ENCODE measurements around the gene TTC33. TPM values are rescaled to one million over a fixed set of nuclear protein-coding genes. Genes with fewer than 3 reads are reported as not detected.

Gene TTC33
- total RNA-seq, 1 experiment from 2014 or later, result 19.1 TPM

DNA sequence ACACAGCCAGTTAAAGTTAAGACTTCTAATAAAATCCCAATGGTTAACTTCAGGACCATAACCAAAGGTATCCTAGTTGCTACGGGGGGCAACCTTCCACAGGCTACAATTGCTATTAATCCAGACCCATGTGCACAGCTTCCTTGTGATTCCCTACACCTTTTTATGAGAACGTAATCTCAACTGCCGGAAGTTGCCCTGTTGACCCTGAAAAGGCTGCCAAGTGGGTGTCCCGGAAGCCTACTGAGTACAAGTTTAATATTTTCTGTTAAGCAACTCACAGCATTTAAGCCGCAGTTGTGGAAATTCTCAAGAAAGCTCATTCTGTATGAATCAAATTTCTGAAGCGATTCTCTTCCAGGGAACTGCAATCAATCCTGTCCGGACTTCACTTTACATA lies 124.5 kb downstream of the TTC33 start:
- Histone ChIP-seq H3K4me3 (no peak overlapping the region), H3K9me3 (replicated peaks) (no peaks in the 10 kb centered on the region), H3K27ac (no peak overlapping the region), H3K27me3 (replicated peaks) (no peaks in the 10 kb centered on the region), H3K36me3 (no peaks in the 10 kb centered on the region), H3K4me1 (replicated peaks) (no peaks in the 10 kb centered on the region)
- DNase-seq (ENCODE audit: low read depth in 1 of 2, low spot score in 2 of 2), result no peak

DNA sequence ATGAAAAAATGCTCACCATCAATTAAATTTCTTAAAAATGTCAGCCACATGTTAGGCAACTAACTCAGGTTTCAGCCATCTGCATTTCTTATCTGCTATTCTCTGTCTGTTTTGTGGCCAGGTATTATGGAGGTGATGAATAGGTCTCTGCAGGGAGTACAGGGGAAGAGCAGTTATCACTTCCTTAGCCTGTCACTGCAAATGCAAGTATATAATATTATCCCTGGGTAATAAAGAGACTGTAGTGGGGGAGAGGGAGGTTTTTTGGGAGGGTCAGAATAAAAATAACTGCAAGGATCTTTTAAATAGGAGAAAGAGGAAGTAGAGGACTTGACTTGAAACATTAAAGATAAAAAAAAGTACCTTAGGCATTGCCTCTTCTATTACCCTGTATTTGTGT lies 125.6 kb downstream of the TTC33 start:
- no peaks in the 10 kb centered on the region for H3K4me1 ChIP-seq (replicated peaks)
- no peak for DNase-seq (ENCODE audit: low read depth in 1 of 2, low spot score in 2 of 2)
- H3K9me3 ChIP-seq (replicated peaks), result no peaks in the 10 kb centered on the region
- no peak overlapping the region for H3K4me3 ChIP-seq
- H3K27me3 ChIP-seq (replicated peaks), result no peaks in the 10 kb centered on the region
- H3K36me3 ChIP-seq, result no peaks in the 10 kb centered on the region
- H3K27ac ChIP-seq, result no peak overlapping the region

DNA sequence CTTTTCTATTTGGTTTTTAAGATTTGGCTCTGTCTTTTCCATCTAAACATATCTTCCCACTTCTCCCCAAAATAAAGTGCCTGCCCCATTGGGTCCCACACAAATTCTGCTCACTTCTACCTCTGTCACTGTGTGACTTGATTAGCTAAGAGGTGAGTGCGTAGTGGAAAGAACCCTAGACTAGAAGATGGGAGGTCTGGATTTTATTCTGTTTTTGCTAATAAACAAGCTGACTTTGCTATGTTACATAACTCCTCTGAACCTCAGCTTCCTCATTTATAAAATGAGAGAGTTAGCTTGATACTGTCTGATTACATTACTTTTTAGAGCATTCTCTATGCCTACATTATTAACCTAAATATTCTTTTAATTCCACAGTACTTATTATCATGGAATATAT lies 127.4 kb downstream of the TTC33 start:
- Histone ChIP-seq H3K27me3 (replicated peaks) (no peaks in the 10 kb centered on the region), H3K4me1 (replicated peaks) (peaks cover 3% of the 10 kb centered on the region; the same call in 1 of the 2 replicates), H3K36me3 (no peaks in the 10 kb centered on the region), H3K27ac (no peak overlapping the region), H3K9me3 (replicated peaks) (no peaks in the 10 kb centered on the region), H3K4me3 (no peak overlapping the region)
- no peak for DNase-seq (ENCODE audit: low read depth in 1 of 2, low spot score in 2 of 2)

DNA sequence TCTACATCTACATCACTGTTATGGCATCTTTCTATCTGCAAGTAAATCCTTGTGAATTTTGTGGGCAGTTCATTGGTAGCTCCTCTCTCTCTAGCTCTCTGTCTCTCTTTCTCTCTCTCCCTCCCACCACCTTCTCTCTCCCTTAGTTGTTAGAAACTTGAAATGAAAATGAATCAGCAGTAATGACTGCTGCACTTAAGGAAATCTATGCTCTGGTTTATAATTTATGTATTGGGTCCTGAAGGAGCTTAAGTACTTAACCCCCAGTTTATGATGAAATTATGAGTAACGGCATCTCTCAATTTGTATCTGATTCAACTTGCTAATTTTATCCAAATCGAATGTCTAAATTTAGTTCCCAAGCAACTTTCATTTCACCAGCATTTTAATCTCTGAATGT lies 128.1 kb downstream of the TTC33 start:
- DNase-seq (ENCODE audit: low read depth in 1 of 2, low spot score in 2 of 2), result no peak
- no peaks in the 10 kb centered on the region for H3K9me3 ChIP-seq (replicated peaks)
- no peak overlapping the region for H3K27ac ChIP-seq
- no peaks in the 10 kb centered on the region for H3K27me3 ChIP-seq (replicated peaks)
- H3K4me1 ChIP-seq (replicated peaks), result peaks cover 10% of the 10 kb centered on the region
- H3K36me3 ChIP-seq, result no peaks in the 10 kb centered on the region
- H3K4me3 ChIP-seq, result no peak overlapping the region

DNA sequence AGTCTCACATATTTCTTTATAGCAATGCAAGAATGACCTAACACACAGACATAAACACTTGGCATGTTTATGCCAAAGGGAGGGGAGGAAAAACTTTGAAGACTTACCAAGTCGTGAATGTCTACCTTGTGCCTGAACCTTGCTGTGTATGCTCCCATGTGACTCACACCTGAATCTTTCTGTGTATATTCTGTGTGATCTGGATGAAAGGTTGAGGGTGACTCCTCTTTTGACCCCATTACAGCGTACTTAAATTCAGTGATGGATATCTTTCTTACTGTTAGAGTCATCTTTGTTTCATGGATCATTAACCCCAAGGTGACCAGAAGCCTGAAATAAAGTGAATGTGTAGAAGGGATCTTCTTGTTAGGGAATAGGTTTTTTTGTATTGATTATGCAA lies 129.0 kb downstream of the TTC33 start:
- DNase-seq (ENCODE audit: low read depth in 1 of 2, low spot score in 2 of 2), result no peak
- Histone ChIP-seq H3K36me3 (no peaks in the 10 kb centered on the region), H3K9me3 (replicated peaks) (no peaks in the 10 kb centered on the region), H3K27me3 (replicated peaks) (no peaks in the 10 kb centered on the region), H3K4me3 (no peak overlapping the region), H3K4me1 (replicated peaks) (peaks cover 19% of the 10 kb centered on the region), H3K27ac (no peak overlapping the region)

DNA sequence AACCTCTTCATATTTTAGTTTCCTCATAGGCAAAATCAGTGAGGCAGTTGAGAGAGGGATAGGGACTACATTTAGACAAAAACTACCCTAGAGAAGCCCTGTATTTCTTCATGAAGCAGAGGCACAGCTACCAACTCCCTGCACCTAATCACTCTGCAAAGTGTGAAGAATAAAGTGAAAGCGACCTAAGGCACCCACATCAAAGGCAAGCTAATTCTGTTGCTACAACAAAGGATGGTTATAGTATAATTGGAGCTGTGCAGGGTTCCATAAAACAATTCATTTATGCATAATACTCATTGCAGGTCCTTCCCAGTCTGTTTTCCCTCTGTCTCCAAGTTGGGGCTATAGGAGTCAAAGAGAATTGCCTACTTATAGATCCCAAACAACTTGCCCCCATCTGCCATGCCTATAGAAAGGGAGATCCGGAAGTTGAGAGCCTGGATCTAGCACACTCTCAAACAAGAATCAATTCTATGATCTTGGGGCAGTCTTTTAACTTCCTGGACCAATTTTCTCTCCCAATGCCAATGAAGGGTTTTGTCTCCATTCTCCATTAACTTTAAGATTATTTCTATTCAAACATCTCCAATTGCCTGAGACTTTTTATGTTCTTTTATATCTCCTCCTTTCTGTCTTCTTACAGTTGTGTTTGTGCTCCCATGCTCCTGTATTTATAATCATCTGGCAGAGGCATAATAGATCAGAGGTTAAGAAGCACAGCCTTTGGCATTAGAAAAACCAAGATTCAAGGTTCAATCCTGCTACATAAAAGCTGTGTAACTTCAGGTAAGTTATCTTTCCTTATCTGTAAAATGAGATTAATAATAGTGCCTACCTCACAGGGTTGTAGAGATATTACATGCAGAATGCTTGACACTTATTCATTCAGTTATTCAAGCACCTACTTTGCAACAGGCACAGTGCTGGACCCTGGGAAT lies 132.0 kb downstream of the TTC33 start:
- no peaks in the 10 kb centered on the region for H3K9me3 ChIP-seq (replicated peaks)
- H3K4me3 ChIP-seq, result no peak overlapping the region
- DNase-seq (ENCODE audit: low read depth in 1 of 2, low spot score in 2 of 2), result no peak
- no peak overlapping the region for H3K27ac ChIP-seq
- H3K27me3 ChIP-seq (replicated peaks), result no peaks in the 10 kb centered on the region
- H3K4me1 ChIP-seq (replicated peaks), result peaks cover 33% of the 10 kb centered on the region
- H3K36me3 ChIP-seq, result no peaks in the 10 kb centered on the region

DNA sequence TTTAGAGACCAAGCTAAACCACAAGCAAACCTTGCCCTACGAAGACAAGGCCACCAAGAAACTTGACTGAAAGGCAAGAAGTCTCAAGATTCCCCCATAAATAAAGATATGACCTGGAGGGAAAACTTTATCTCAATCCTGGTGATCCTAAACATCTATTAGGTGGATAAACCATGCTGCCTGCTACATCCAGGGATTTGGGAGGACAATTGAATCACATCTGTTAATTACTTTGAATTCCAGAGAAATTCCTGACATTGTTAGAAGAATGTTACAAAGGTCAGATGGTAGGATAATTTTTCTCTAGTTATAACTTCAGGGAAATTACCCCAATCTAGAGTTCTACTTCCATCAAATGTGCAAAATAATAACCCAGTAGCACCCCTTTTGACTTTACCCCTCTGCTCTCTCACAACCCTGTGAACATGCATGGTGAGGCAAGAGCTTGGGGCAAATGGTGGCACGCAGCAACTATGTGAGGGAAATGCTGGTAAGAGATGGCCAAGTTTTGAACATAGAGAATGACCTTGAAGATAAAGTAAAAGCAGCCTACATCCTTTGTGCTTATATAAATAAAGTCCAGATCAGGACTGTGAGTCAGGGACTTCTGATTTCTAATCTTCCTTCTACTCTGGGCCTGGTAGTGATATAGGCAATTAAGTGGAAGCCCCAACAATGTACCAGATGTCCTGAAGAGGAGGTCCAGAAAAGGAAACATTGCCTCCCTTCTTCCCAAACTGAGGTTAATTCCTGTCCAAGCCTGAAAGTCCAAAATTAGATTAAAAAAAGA lies 133.1 kb downstream of the TTC33 start:
- Histone ChIP-seq H3K4me1 (replicated peaks) (peaks cover 37% of the 10 kb centered on the region), H3K27ac (peak overlapping the region; percentile 39), H3K4me3 (no peak overlapping the region), H3K9me3 (replicated peaks) (no peaks in the 10 kb centered on the region), H3K27me3 (replicated peaks) (no peaks in the 10 kb centered on the region), H3K36me3 (no peaks in the 10 kb centered on the region)
- peak in 1 of 2 experiments; percentile 42 for DNase-seq (ENCODE audit: low read depth in 1 of 2, low spot score in 2 of 2)

DNA sequence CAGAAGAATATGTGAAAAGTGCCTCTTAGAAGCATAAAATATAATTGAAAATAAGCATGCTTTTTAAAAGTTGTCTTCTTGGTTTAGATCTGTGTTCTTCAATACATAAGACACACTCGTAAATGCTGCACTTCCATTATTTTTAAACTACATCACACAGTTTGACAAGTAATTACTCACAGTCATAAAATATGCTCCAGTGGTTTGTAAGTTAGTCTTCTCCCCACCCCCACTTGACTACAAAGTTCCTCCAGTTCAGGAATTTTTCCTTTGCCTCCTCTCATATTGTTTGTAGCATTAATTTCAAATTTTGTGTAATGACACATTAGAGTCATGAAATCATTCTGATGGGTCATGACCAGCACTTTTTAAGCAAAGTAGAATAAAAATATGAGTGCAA lies 136.3 kb downstream of the TTC33 start:
- H3K4me1 ChIP-seq (replicated peaks), result peaks cover 45% of the 10 kb centered on the region
- H3K27ac ChIP-seq, result peak overlapping the region; percentile 27; the same call in 1 of the 2 replicates
- H3K36me3 ChIP-seq, result no peaks in the 10 kb centered on the region
- H3K4me3 ChIP-seq, result no peak overlapping the region
- H3K9me3 ChIP-seq (replicated peaks), result no peaks in the 10 kb centered on the region
- H3K27me3 ChIP-seq (replicated peaks), result no peaks in the 10 kb centered on the region
- DNase-seq (ENCODE audit: low read depth in 1 of 2, low spot score in 2 of 2), result peak in 1 of 2 experiments; percentile 14

DNA sequence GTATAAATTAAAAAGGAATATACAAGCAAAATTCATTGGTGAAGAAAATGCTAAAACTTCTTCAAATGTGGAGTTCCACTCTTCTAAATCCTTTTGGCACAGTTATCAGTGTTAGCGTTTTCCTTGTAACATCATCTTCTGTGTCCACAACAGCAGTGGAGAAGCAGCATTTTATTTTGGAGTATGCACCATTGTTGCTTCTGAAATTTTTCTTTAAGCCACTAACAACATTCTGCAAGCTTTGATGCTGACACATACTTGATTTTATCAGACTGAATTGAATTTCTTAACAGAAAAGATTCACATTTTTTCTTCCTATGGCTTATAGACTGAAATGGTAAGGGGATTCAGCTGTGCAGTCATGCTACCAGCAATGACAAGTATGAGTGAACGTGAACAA lies 136.8 kb downstream of the TTC33 start:
- Histone ChIP-seq H3K4me1 (replicated peaks) (peaks cover 45% of the 10 kb centered on the region), H3K4me3 (no peak overlapping the region), H3K27me3 (replicated peaks) (no peaks in the 10 kb centered on the region), H3K36me3 (no peaks in the 10 kb centered on the region), H3K27ac (peak overlapping the region; percentile 27; the same call in 1 of the 2 replicates), H3K9me3 (replicated peaks) (no peaks in the 10 kb centered on the region)
- no peak for DNase-seq (ENCODE audit: low read depth in 1 of 2, low spot score in 2 of 2)

DNA sequence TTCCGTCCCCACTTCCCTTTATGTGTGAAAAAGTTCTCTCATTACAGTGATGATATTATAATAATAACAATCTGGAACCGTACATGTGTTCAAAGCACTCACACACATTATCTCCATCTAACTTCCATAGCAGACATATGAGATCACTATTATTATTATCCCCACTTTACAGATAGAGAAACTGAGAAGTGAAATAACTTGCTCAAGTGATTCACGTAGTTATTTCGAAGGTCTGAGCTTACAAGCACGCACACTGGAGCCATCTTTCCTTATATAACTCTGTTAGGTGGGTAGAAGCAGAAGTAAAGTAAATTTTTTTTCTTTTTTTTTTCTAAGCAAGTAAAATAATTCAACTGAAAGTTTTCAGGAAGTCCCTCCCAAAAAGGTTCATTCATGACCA lies 139.0 kb downstream of the TTC33 start:
- peaks cover 26% of the 10 kb centered on the region for H3K4me1 ChIP-seq (replicated peaks)
- H3K27me3 ChIP-seq (replicated peaks), result no peaks in the 10 kb centered on the region
- no peak overlapping the region for H3K27ac ChIP-seq
- no peak for DNase-seq (ENCODE audit: low read depth in 1 of 2, low spot score in 2 of 2)
- no peaks in the 10 kb centered on the region for H3K36me3 ChIP-seq
- H3K9me3 ChIP-seq (replicated peaks), result no peaks in the 10 kb centered on the region; the same call in 1 of the 2 replicates
- H3K4me3 ChIP-seq, result no peak overlapping the region

DNA sequence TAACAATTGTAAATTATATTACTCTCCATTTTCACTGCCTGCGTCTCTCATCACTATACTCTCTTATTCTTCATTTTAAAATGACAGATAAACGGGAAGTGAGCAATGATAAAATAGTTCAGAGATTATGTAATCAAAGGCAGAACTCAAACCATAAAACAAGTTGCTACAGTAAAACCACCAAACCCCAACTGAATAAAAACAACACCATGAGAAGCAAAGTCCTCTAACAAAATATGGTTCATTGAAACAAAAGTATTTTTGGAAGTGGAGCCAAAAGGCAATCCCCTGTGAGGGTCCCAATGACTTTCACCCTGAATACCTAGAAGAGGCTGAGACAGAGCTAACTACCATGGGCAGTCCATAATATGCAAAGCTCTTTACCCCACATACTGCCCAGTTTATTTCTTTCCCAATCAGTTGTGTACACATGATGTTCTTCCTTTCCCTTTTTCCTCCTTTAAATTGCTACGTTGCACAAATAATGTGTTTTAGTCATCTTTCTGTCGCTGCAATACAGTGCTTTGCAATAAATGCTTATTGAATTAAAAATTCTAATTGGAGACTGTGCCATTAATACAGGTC lies 140.1 kb downstream of the TTC33 start:
- Histone ChIP-seq H3K4me3 (no peak overlapping the region), H3K27me3 (replicated peaks) (no peaks in the 10 kb centered on the region), H3K9me3 (replicated peaks) (no peaks in the 10 kb centered on the region; the same call in 1 of the 2 replicates), H3K27ac (no peak overlapping the region), H3K4me1 (replicated peaks) (peaks cover 23% of the 10 kb centered on the region), H3K36me3 (no peaks in the 10 kb centered on the region)
- DNase-seq (ENCODE audit: low read depth in 1 of 2, low spot score in 2 of 2), result no peak

DNA sequence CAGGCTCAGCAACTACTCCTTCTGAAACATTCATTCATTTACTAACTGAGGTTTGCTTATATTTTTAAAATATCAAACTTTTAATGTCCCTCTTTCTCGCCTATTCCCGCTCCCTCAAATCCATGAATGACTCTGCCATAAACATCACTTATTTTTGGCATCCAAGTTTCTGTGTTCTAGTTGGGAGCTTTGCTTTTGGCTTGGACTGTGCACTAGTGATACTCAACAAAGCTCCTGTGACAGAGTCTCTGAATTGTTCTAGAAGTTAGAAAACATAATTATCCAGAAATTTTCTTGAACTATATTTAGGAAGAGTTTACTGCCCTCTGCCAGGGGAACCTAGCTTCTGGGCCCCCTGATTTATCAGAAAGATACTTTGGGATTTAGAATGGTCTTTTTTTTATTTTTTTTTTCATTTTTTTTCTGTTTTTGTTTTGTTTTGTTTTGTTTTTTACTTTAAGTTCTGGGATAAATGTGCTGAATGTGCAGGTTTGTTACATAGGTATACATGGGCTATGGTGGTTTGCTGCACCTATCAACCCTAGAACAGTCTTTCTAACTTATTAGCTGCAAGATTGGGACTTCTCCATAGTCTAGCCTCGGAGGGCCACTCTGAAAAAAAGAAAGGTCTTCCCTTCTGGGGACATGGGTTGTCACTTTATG lies 140.7 kb downstream of the TTC33 start:
- Histone ChIP-seq H3K27me3 (replicated peaks) (no peaks in the 10 kb centered on the region), H3K4me1 (replicated peaks) (peaks cover 23% of the 10 kb centered on the region), H3K36me3 (no peaks in the 10 kb centered on the region), H3K27ac (no peak overlapping the region), H3K4me3 (no peak overlapping the region), H3K9me3 (replicated peaks) (no peaks in the 10 kb centered on the region; the same call in 1 of the 2 replicates)
- DNase-seq (ENCODE audit: low read depth in 1 of 2, low spot score in 2 of 2), result no peak

DNA sequence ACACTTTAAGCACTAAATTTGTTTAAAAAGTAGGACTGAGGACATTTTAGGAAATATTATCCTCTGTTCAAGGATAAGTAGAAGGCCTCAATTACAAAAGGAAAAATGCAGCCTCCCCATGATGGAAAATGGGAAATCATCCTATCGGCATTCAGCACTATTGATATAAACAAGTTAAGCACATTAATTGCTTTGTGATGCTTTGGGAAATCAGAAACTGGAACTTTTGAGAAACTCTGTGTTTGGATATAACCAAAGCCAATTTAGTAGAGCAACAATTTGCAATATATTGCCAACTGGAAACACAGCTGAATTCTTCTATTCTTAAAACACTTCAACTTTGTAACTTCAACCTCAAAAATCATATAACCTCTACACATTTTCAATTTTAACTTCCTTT lies 141.3 kb downstream of the TTC33 start:
- Histone ChIP-seq H3K4me3 (no peak overlapping the region), H3K27ac (no peak overlapping the region), H3K27me3 (replicated peaks) (no peaks in the 10 kb centered on the region), H3K36me3 (no peaks in the 10 kb centered on the region), H3K9me3 (replicated peaks) (no peaks in the 10 kb centered on the region; the same call in 1 of the 2 replicates), H3K4me1 (replicated peaks) (peaks cover 18% of the 10 kb centered on the region)
- no peak for DNase-seq (ENCODE audit: low read depth in 1 of 2, low spot score in 2 of 2)
